Mucosa of rectum (tissue), 2 donors: Measurements from ENCODE around the gene TM9SF2.
A peak's percentile ranks its signal among the peaks of the same experiment; 100 is the strongest.

Experiments used
- H3K27ac ChIP-seq, 2 donors: one replicate each; pipeline ENCODE4 v1.7.0; 2013; ENCODE audit warnings: inconsistent platforms in 2 of 2, low read depth in 2 of 2, low read length in 2 of 2
- H3K27me3 ChIP-seq, 2 donors: one replicate each; pipeline ENCODE4 v1.7.0; 2013; ENCODE audit warnings: low read length in 2 of 2; ENCODE audit not compliant: control insufficient read depth in 2 of 2, insufficient read depth in 2 of 2
- H3K36me3 ChIP-seq, 2 donors: one replicate each; pipeline ENCODE4 v1.7.0; 2013; ENCODE audit warnings: low read length in 2 of 2; ENCODE audit not compliant: control insufficient read depth in 2 of 2, insufficient read depth in 2 of 2
- H3K4me1 ChIP-seq, 2 donors: one replicate each; pipeline ENCODE4 v1.7.0; 2013; ENCODE audit warnings: low read length in 2 of 2, mild to moderate bottlenecking in 1 of 2; ENCODE audit not compliant: control insufficient read depth in 2 of 2, insufficient read depth in 2 of 2
- H3K4me3 ChIP-seq, 2 donors: one replicate each; pipeline ENCODE4 v1.7.0; 2013; ENCODE audit warnings: low read length in 2 of 2
- H3K9ac ChIP-seq, 2 donors: one replicate each; pipeline ENCODE4 v1.7.0; 2013; ENCODE audit warnings: low read length in 2 of 2, low read depth in 1 of 2, mild to moderate bottlenecking in 1 of 2
- H3K9me3 ChIP-seq, 2 donors: one replicate each; pipeline ENCODE4 v1.7.0; 2013; ENCODE audit warnings: low read length in 2 of 2; ENCODE audit not compliant: control insufficient read depth in 2 of 2
- donor health status: healthy.
- donor health status: Normal muscosa, but diverticular disease.

Gene TM9SF2

GRCh38 chr13:99470027-99470426, 31.2 kb upstream of the TM9SF2 start:
- Histone ChIP-seq H3K4me3 (no peak overlapping the region), H3K27me3 (no peaks in the 10 kb centered on the region), H3K9me3 (no peaks in the 10 kb centered on the region), H3K4me1 (no peaks in the 10 kb centered on the region), H3K9ac (no peak overlapping the region), H3K36me3 (no peaks in the 10 kb centered on the region), H3K27ac (no peak overlapping the region)

- H3K9me3 ChIP-seq, result no peaks in the 10 kb centered on the region
- H3K9ac ChIP-seq, result no peak overlapping the region
- H3K4me1 ChIP-seq, result no peaks in the 10 kb centered on the region
- H3K4me3 ChIP-seq, result no peak overlapping the region
- no peaks in the 10 kb centered on the region for H3K27me3 ChIP-seq
- no peak overlapping the region for H3K27ac ChIP-seq
- no peaks in the 10 kb centered on the region for H3K36me3 ChIP-seq
Observed at GRCh38 chr13:99471221-99472121, 29.8 kb upstream of the TM9SF2 start.

DNA sequence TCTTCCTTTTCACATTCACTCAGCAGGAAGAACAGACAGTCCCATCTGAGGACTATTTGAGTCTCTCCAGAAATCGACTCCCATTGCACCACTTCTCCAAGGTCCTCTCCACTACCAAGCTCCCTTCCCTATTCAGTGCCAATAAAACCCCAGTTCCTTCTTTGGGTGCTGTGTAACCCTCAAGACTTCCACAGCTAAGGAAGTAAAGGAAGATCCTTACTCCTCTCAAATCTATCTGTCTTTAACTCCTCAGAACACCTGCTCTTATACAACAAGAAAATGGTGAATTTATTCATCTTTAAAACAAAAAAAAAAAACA, 29.2 kb upstream of the TM9SF2 start:
- H3K27ac ChIP-seq, result no peak overlapping the region

GRCh38 chr13:99473515-99473914, 27.8 kb upstream of the TM9SF2 start:
- no peaks in the 10 kb centered on the region for H3K27me3 ChIP-seq

More for the DNA sequence above, 29.2 kb upstream of the TM9SF2 start:
- no peaks in the 10 kb centered on the region for H3K9me3 ChIP-seq
- no peaks in the 10 kb centered on the region for H3K27me3 ChIP-seq
- no peaks in the 10 kb centered on the region for H3K4me1 ChIP-seq
- no peak overlapping the region for H3K4me3 ChIP-seq
- no peak overlapping the region for H3K9ac ChIP-seq
- no peaks in the 10 kb centered on the region for H3K36me3 ChIP-seq

DNA sequence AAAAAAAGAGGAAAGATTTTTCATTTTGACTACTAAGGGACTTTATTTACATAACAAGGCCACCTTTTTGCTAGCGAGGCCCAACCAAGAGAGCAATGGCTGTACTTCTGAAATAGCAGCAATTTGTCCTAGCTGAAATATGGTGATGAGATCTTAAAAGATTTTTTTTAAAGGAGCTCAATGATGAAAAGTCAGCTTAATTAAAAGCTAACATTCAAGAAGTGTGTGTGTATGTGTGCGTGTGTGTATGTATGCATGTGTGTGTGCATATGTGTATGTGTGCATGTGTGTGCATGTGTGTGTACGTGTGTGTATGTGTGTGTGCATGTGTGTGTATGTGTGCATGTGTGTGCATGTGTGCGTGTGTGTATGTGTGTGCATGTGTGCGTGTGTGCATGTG, 24.6 kb upstream of the TM9SF2 start:
- Histone ChIP-seq H3K4me1 (peaks cover 3% of the 10 kb centered on the region in 2 donors), H3K9ac (no peak overlapping the region), H3K9me3 (no peaks in the 10 kb centered on the region), H3K36me3 (no peaks in the 10 kb centered on the region), H3K4me3 (no peak overlapping the region), H3K27ac (no peak overlapping the region), H3K27me3 (no peaks in the 10 kb centered on the region)

More at GRCh38 chr13:99473515-99473914, 27.8 kb upstream of the TM9SF2 start:
- Histone ChIP-seq H3K4me1 (no peaks in the 10 kb centered on the region), H3K27ac (no peak overlapping the region), H3K36me3 (no peaks in the 10 kb centered on the region), H3K9ac (no peak overlapping the region), H3K9me3 (no peaks in the 10 kb centered on the region), H3K4me3 (no peak overlapping the region)

DNA sequence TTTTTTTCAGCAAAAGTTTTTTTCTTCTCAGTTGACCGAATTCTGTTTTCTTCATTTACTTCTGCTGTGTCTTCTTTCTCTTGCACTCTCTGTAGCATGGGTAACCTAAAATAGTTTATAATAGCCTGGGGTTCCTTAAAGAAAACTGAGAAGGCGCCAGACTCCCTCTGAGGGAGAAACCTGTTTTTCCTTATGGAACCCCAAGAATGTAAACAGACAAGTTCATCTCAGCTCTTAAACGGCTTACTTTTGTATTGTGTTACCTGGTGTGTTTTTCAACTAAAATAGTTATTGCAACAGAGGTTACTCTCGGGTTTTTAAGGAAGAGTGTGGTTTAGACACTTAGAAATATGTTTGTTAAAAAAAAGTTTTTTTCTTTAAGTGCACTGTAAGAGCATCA, 23.8 kb upstream of the TM9SF2 start:
- H3K27ac ChIP-seq, result no peak overlapping the region
- H3K9me3 ChIP-seq, result no peaks in the 10 kb centered on the region
- H3K4me1 ChIP-seq, result peaks cover 3 to 6% of the 10 kb centered on the region in 2 donors
- H3K27me3 ChIP-seq, result no peaks in the 10 kb centered on the region
- H3K4me3 ChIP-seq, result no peak overlapping the region
- no peak overlapping the region for H3K9ac ChIP-seq
- no peaks in the 10 kb centered on the region for H3K36me3 ChIP-seq

- Histone ChIP-seq H3K4me1 (peaks cover 3 to 6% of the 10 kb centered on the region in 2 donors), H3K27me3 (no peaks in the 10 kb centered on the region), H3K36me3 (no peaks in the 10 kb centered on the region), H3K4me3 (no peak overlapping the region), H3K9me3 (no peaks in the 10 kb centered on the region), H3K27ac (peak overlapping the region in 1 of 2 donors; percentile 65), H3K9ac (peak overlapping the region in 1 of 2 donors; percentile 10)
Observed at GRCh38 chr13:99481366-99481765, 19.9 kb upstream of the TM9SF2 start.

DNA sequence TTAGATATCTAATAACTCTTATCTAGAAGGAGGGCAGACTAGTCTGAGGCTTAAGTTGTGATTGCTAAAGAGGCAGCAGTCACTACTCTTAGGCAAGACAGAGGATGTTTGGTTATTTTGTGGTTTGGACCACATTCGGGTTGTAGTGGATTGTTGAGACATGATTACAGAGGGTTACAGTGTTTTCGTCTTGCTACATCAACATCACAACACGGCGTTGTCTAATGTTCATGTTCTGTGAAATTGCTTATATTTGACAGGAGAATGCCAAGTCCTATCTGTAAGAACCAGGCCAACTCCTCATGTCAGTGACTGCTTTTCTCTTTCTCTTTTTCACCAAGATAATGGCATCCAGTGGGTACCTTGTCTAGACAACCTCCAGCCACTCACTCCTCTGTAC, 16.8 kb upstream of the TM9SF2 start:
- H3K27ac ChIP-seq, result peak overlapping the region in 1 of 2 donors; percentile 13
- no peak overlapping the region for H3K4me3 ChIP-seq
- H3K4me1 ChIP-seq, result peaks cover 3 to 6% of the 10 kb centered on the region in 2 donors
- H3K9ac ChIP-seq, result no peak overlapping the region
- no peaks in the 10 kb centered on the region for H3K27me3 ChIP-seq
- no peaks in the 10 kb centered on the region for H3K9me3 ChIP-seq
- no peaks in the 10 kb centered on the region for H3K36me3 ChIP-seq

- Histone ChIP-seq H3K27ac (no peak overlapping the region), H3K36me3 (no peaks in the 10 kb centered on the region), H3K4me3 (no peak overlapping the region), H3K9me3 (no peaks in the 10 kb centered on the region), H3K27me3 (no peaks in the 10 kb centered on the region), H3K4me1 (no peaks in the 10 kb centered on the region), H3K9ac (no peak overlapping the region)
Observed at GRCh38 chr13:99486996-99487395, 14.3 kb upstream of the TM9SF2 start.

- no peaks in the 10 kb centered on the region for H3K4me1 ChIP-seq
- H3K4me3 ChIP-seq, result no peak overlapping the region
- no peaks in the 10 kb centered on the region for H3K27me3 ChIP-seq
- H3K9me3 ChIP-seq, result no peaks in the 10 kb centered on the region
- no peaks in the 10 kb centered on the region for H3K36me3 ChIP-seq
- no peak overlapping the region for H3K9ac ChIP-seq
- no peak overlapping the region for H3K27ac ChIP-seq
Observed at GRCh38 chr13:99489028-99489427, 12.2 kb upstream of the TM9SF2 start.
